Activated CD4-positive, alpha-beta T cell treated with anti-CD3 and anti-CD28 coated beads, Interleukin-2, amount 50 U/mL, for 24 hours (primary cell): Measurements from ENCODE around the gene PLAAT1.

Experiments used
- DNase-seq, 2 donors: peaks; one replicate each; pipeline ENCODE4 v3.0.0-alpha.2; 2020; ENCODE audit warnings: low read depth in 1 of 2, low spot score in 1 of 2

Gene PLAAT1

GRCh38 chr3:193250492-193250891, 9.5 kb downstream of the PLAAT1 start:
- no peak for DNase-seq

- DNase-seq: no peak
Measured at GRCh38 chr3:193253986-193254660, 13.1 kb downstream of the PLAAT1 start.

GRCh38 chr3:193261970-193262369, 20.9 kb downstream of the PLAAT1 start:
- no peak for DNase-seq

- DNase-seq: no peak
Measured at GRCh38 chr3:193262707-193263106, 21.7 kb downstream of the PLAAT1 start.

GRCh38 chr3:193269343-193270028, 28.5 kb downstream of the PLAAT1 start:
- DNase-seq: no peak

GRCh38 chr3:193270451-193270850, 29.4 kb downstream of the PLAAT1 start:
- DNase-seq: no peak

GRCh38 chr3:193271101-193271840, 30.2 kb downstream of the PLAAT1 start:
- no peak for DNase-seq

GRCh38 chr3:193292386-193292785, 51.4 kb downstream of the PLAAT1 start:
- no peak for DNase-seq

- no peak for DNase-seq
Measured at GRCh38 chr3:193295985-193296384, 55.0 kb downstream of the PLAAT1 start.

- DNase-seq: no peak
Measured at GRCh38 chr3:193297421-193297820, 56.4 kb downstream of the PLAAT1 start.

GRCh38 chr3:193301433-193301832, 60.4 kb downstream of the PLAAT1 start:
- no peak for DNase-seq

- DNase-seq: no peak
Measured at GRCh38 chr3:193305356-193305755, 64.3 kb downstream of the PLAAT1 start.

GRCh38 chr3:193310914-193311723, 70.1 kb downstream of the PLAAT1 start:
- DNase-seq: no peak

GRCh38 chr3:193313061-193313958, 72.3 kb downstream of the PLAAT1 start:
- DNase-seq: no peak

- DNase-seq: no peak
Measured at GRCh38 chr3:193314161-193314560, 73.1 kb downstream of the PLAAT1 start.

GRCh38 chr3:193317682-193318300, 76.8 kb downstream of the PLAAT1 start:
- no peak for DNase-seq
